NCI-H2171 (cell line): Measurements from ENCODE around the gene HTRA3.

Source experiments
- DNase-seq: peaks from one replicate; lab custom pipeline; 2025; lab: John Stamatoyannopoulos, UW

The HTRA3 gene

DNA sequence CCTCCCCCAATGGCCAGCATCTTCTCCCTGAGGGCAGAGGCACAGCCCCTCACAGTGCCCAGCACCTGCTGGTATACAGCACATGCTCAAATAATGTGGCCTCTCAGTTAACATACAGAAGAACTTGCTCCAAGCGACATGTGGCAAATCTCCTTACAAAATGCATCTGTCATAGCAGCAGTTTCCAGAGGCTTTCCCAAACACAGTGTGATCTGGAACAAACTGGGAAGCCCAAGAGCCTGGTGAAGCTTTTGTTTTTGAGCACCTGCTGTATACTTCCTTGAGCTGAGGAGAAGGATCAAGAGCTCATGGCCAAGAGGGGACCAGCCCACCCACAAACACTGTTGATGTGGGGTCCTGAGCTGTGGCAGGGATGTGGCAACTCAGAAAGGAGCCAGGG is 34.8 kb upstream of the HTRA3 start:
- DNase-seq: no peak

DNA sequence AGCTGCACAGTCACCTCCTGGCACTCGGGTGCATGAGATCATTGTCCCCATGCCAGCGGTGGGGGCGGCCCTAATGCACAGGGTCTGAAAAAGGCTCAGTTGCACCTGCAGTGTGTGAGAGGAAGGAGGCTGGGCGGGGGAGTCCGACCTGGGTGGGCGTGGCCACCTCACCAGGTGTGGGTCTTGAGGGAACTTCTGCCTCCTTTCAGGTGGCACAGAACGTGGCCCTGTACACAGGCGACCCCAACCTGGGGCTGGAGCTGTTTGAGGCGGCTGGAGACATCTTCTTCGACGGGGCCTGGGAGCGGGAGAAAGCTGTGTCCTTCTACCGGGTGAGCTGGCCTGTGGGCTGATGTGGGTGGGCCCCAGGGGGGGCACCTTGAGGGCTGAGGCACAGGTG is 34.3 kb upstream of the HTRA3 start:
- DNase-seq: no peak

GRCh38 chr4:8235686-8236085 is 33.9 kb upstream of the HTRA3 start:
- DNase-seq: no peak

DNA sequence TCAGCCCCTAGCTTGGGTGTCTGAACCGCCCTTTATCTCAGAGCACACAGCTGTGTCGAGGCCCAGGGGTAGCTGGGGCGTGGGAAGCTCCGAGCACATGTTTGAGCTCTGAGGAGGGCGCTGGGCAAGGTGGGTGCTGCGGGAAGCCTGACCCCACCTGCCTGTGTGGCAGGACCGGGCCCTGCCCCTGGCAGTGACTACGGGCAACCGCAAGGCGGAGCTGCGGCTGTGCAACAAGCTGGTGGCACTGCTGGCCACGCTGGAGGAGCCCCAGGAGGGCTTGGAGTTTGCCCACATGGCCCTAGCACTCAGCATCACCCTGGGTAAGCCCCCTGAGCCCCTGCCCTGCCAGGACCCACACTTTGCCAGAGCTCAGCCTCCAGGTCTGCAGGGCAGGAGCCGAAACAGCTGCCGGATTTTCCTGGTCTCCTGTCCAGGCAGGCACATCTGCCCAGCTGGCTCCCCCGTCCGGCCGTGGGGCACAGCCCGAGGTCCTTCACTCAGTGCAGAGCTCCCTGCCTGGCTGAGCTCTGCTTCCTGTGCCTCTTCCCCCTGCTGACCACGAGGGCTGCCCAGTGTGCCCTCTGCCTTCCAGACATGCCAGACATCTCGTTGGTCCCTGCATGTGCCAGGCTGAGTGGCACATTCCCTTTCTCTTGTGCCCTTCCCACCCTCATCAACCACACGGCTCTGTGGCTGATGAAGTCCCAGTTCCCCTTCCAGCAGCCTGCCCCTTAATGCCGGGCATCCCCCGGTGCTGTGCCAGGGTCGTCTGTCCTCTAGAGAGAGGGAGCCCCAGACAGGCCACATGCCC is 33.2 kb upstream of the HTRA3 start:
- no peak for DNase-seq

DNA sequence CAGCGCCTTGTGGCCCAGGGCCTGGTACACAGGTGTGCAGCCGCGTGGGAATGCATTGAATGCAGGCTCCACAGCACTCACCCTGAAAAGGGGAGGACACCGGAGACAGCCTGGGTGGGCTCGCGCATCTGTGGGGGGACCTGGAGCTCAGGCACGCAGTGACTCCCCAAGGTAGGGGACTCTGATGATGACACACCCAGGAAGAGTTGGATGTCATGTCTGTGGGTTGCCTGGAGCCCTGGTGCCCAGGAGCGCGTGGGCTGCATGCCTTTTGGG is 32.7 kb upstream of the HTRA3 start:
- DNase-seq: no peak

DNA sequence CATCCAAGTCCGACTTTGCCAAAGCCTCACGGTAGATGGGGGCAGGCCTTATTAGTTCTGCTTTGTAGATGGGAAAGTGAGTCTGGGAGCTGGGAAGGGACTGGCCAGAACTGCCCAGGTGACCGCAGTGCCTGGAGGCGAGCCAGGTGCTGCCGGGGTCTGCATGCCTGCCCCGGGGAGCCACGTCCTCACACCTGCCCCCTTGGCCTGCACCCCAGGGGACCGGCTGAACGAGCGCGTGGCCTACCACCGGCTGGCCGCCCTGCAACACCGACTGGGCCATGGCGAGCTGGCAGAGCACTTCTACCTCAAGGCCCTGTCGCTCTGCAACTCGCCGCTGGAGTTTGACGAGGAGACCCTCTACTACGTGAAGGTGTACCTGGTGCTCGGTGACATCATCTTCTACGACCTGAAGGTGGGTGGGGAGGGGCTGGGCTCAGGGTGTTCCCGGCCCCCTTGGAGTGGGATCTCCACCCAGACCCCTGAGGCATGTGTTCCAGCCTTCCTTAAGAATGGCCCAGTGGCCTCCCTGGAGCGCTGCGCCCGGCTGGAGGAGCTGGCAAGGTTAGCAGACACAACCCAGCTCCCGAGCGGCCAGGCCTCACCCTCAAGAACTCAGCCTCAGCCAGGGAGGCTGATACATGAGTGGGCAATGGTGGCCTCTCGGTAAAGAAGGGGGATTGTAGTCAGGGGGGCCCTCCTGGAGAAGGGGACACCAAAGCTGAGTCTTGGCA is 32.1 kb upstream of the HTRA3 start:
- DNase-seq: no peak

DNA sequence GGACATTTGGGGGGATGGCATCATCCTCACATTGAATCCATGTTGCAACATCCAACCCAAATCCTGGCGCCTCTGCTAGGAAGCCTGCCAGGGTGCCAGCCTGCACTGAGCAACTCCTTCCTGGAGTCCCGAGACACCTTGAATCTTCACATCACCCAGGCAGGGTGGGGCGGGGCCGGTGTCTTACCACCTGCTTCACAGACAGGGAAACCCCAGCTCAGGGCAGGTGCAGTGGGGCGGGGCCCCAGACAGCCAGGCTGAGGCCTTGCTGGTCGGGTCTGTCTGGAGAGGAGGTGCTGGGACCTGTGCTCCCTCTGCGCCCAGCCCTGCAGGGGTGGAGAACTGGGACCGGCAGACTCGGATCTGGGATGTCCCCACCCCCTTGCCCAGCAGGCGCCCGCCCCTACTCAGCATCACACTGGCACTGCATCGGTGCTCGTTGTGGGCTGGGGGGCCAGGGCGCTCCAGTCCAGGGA is 31.5 kb upstream of the HTRA3 start:
- peak; percentile 23 for DNase-seq

DNA sequence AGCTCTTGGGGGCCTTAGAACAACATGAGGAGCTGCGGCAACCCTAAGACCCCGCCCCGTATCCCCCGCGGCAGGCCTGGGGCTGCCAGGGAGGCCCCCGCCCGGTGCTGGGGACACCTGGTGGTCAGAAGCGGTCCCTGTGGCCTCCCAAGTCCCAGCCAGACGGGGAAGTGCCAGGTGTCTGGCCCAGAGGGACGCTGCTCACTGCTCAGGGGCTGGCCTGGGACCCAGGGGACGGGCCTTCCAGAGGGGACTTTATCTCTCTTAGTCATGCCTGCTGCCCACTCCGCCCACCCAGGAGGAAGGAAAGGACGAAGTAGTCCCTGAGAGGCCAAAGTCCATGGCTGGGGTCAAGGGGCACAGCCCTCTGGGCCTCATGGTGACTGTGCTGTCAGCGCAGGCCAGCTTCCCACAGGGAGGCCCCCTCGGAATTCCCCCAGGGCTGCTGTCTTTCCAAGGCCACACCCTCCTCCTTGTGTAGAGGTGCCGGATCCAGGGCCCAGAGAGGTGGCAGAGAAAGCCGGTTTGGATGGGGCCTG is 31.0 kb upstream of the HTRA3 start:
- DNase-seq: no peak

DNA sequence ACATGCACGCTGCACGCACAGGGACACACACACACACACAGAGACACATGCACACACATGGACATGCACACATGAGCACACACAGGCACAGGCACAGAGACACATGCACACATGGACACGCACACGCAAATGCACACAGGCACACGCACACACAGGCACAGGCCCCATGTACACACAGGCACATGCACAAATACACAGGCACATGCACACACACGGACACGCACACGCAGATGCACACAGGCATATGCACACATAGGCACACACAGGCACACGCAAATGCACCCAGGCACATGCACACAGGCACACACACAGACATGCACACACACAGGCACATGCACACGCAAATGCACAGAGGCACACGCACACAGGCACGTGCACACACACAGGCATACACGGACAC is 30.3 kb upstream of the HTRA3 start:
- DNase-seq: no peak

GRCh38 chr4:8239661-8240060 is 29.9 kb upstream of the HTRA3 start:
- DNase-seq: no peak

DNA sequence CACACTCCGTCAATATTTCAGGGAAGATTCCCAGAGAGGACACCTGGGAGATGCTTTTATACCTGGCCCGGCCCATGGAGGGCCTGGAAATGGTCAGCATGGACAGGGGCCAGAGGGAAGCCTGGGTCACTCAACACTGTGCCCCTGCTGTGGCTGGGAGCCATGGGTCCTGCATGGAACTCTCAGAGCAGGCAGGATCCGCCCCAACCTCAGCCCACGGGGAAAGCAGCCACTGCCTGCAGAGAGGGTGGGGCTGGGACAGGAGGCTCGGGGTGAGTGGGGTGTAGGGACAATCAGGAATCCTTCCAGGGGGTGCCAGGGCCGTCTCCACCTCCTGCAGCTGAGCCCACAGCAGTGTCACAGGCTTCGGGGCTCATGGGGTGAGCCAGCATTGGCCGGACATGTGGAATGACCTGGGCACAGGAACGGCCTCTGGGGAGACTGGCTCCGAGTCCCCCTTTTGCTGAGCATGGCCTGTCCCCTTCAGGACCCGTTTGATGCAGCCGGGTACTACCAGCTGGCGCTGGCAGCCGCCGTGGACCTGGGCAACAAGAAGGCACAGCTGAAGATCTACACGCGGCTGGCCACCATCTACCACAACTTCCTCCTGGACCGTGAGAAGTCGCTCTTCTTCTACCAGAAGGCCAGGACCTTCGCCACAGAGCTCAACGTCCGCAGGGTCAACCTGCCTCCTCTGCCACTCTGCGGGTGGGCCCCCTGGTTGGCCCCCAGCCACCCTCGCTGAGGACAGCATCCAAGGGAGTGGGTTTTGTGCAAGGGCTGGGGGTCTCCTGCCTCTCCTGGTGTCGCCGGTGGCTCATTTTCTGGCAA is 29.1 kb upstream of the HTRA3 start:
- no peak for DNase-seq

- DNase-seq: no peak
Measured at GRCh38 chr4:8241211-8241779, 28.3 kb upstream of the HTRA3 start.

DNA sequence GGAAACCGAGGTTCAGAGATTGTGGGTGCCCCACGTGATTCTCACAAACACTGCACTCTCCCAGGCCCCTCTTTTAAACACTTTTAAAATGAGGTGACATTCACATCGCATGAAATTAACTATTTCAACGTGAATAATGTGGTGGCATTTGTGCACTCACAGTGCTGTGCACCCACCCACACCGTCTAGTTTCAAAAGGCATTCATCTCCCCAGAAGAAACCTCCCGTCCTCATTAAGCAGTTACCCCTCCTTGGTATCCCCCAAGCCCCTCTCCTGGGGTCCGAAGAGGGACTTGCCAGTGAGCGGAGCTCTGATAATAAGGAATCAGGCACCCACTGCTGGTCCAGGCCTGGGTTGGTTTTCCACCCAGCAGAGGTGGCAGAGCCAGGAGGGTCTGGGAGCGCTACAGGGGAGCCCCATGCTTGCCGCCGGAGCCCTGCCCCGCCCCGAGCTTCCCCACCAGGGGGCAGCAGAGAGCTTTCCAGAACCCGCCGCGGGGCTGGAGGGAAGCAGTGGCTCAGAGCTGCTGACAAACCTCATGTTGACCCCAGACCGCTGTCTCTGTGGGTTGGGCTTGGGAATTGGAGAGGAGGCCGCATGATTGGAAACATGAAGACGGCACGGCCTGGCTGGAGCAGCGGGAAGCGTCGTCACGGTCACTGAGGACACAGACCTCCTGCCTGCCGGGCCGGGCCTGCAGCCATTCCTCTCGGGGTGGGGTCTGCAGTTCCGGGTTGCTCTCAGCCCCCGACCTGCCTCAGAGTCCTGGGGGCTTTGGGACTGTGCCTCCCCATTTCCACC is 27.5 kb upstream of the HTRA3 start:
- DNase-seq: peak; percentile 53

DNA sequence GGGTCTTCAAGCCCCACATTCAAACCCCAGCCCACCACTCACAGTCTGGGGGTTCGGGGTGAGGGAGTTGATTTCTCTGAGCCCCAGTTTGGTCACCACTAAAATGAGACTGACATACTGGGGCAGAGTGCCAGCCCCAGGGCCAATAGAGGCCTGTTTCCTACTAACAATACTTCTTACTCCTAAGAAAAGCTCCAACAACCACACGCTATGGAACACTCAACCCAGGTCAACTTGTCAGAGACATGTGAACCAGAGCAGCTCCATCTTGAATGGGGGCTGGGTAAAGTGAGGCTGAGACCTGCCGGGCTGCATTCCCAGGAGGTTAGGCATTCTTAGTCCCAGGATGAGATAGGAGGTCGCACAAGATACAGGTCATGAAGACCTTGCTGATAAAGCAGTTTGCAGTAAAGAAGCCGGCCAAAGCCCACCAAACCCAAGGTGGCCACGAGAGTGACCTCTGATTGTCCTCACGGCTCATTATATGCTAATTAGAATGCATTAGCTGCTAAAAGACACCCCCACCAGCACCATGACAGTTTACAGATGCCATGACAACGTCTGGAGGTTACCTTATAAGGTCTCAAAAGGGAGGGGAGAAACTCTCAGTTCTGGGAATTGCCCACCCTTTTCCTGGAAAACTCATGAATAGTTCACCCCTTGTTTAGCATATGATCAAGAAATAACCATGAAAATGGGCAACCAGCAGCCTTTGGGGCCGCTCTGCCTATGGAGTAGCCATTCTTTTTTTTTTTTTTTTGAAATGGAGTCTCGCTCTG is 26.6 kb upstream of the HTRA3 start:
- DNase-seq: no peak

DNA sequence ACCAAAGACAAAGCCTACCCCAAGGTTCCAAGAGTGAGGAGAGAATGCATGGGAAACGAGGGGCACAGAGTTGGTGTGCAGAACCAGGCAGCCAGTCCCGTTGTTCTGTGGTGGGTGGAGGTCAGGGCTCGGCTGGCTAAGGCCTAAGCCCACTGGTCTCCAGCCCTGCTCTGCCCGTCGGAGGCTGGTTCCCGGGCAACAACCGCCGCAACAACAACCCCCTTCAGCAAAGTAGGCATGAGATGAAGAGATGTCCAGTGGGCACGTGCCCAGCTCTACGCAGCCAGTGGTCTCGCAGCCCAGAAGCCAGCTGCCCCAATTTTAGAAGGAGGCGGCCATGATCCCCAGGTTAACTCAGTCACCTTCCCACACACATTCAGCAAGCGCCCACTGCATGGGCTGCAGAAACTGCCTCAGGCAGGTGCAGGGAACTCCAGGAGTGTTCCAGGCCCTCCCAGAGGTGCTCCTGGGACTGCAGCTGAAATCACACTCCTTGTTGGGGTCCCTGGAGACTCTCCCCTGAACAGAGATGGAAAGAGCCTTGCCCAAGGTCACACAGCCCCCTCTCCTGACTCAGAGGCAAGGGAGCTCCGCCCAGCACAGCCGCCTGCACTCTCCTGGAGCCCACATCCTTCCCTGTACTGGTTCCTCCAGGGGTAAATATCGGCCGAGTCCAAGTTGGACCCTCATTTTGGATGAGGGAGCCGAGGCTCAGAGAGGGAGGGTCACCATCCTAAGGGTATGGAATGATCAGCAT is 25.4 kb upstream of the HTRA3 start:
- DNase-seq: no peak

DNA sequence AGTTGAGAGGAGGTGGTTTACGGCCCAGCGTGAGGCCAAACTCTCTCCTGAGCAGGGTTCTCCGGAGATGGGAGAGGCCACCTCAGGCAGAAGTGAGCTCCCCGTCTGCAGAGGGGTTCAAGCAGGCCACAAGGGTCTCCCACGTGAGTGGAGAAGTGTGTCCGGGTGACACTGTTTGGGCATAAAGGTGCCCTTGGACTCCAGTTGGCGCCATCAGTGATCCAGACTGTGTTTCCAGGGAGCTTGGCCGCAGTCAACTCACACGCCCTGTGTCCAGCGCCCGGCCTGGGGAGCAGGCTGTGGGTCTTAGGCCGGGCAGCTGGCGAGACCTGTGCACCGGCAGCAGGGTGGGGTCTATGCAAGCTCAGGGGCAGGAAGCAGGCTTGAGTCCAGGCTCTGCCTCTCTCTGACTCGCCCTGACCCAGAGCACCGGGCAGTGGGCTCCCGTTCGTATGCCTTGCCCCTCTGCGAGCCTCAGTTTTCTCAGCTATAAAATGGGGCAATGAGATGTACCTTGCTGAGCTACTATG is 24.6 kb upstream of the HTRA3 start:
- no peak for DNase-seq

- DNase-seq: no peak
Measured at GRCh38 chr4:8245884-8246833, 23.4 kb upstream of the HTRA3 start.
